Mucosa of stomach (tissue), 1 donor: ENCODE data around the gene NUCB1.
"Not testable (repeated sequence)": the region's sequence is repeated elsewhere in the genome, so short reads cannot be mapped to it uniquely, and the experiment has no call there.

Experiments
- H3K27me3 ChIP-seq: one replicate; pipeline ENCODE4 v1.7.0; 2013; ENCODE audit warnings: mild to moderate bottlenecking, low read length; ENCODE audit not compliant: control insufficient read depth, insufficient read depth
- H3K36me3 ChIP-seq: one replicate; pipeline ENCODE4 v1.7.0; 2013; ENCODE audit warnings: low read length; ENCODE audit not compliant: control insufficient read depth, insufficient read depth
- H3K4me1 ChIP-seq: one replicate; pipeline ENCODE4 v1.7.0; 2013; ENCODE audit warnings: mild to moderate bottlenecking, low read length; ENCODE audit not compliant: control insufficient read depth, insufficient read depth
- H3K4me3 ChIP-seq: one replicate; pipeline ENCODE4 v1.7.0; 2013; ENCODE audit warnings: low read length
- H3K9ac ChIP-seq: one replicate; pipeline ENCODE4 v1.7.0; 2013; ENCODE audit warnings: mild to moderate bottlenecking, low read length, moderate library complexity
- H3K9me3 ChIP-seq: one replicate; pipeline ENCODE4 v1.7.0; 2013; ENCODE audit warnings: mild to moderate bottlenecking, low read length, moderate library complexity; ENCODE audit not compliant: control insufficient read depth
- donor health status: Pancreatic carcinoma.

NUCB1 gene

DNA sequence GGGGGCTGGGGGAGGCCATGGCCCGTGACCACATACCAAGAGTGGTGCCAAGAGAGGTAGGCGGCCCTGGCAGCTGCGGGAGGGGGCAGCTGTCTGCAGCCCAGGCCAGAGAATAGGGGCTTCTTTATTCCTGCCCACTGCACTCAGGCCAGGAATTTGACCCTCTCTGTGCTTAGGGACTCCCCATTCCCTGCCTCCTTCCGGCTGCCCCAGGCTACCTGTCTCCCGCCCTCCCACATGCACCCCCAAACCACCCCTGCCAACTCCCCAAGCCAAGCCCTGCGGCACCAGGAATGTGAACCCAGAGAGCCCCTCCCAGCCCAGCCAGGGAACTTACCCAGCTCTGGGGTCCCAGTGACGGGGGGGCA, 32.4 kb upstream of the NUCB1 start:
- Histone ChIP-seq H3K4me1 (peaks cover 25% of the 10 kb centered on the region), H3K4me3 (peak overlapping the region; percentile 26), H3K9ac (peak overlapping the region; percentile 74)

DNA sequence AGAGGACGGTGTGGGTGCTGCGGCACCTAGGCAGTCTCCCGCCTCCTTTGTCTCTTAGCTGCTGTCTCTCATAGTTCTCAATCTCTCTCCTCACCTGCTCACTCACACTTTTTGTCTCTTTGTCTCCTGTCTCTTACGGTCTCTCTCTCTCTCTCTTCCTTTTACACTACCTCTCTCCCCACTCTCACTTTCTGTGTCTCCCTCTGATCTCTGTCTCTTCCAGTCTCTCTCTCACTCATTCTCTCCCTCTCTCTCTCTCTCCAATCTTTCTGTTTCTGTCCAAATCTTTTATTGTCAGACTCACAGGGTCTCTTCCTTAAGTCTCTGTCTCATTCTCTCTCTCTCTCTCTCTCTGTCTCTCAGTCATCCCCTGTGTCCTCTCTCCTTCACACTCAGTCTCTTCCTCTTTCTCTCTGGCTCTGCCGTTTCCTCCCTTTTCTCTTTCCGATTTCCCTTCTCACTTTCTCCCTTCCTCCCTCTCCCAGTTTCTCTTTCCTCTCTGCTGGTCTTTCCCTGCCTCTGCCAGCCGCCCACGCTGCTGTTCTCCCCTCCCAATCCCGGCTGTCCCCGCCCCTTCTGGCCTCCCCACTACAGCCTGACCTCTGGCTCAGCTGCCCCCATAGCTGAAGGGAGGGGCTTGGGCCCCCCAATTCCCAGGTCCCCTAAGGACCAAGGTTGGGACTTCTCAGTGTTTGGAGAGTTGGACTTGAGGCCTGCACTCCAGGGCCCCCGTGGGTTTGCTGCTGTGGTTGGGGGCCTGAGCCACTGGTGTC, 31.8 kb upstream of the NUCB1 start, which contains the start of gene PLEKHA4:
Gene PLEKHA4 (minus strand): TSS at position 504 of the 773 bp plus-strand sequence. CDS start 997 bp downstream, outside the sequence.
- H3K9me3 ChIP-seq, result no peaks in the 10 kb centered on the region
- H3K4me1 ChIP-seq, result peaks cover 29% of the 10 kb centered on the region
- H3K36me3 ChIP-seq, result peaks cover 1% of the 10 kb centered on the region
- peak within 1 kb of the TSS; percentile 26 for H3K4me3 ChIP-seq
- H3K9ac ChIP-seq, result peak within 1 kb of the TSS; percentile 74
- H3K27me3 ChIP-seq, result no peaks in the 10 kb centered on the region

More for the DNA sequence above, 32.4 kb upstream of the NUCB1 start:
- no peaks in the 10 kb centered on the region for H3K9me3 ChIP-seq
- no peaks in the 10 kb centered on the region for H3K36me3 ChIP-seq
- no peaks in the 10 kb centered on the region for H3K27me3 ChIP-seq

DNA sequence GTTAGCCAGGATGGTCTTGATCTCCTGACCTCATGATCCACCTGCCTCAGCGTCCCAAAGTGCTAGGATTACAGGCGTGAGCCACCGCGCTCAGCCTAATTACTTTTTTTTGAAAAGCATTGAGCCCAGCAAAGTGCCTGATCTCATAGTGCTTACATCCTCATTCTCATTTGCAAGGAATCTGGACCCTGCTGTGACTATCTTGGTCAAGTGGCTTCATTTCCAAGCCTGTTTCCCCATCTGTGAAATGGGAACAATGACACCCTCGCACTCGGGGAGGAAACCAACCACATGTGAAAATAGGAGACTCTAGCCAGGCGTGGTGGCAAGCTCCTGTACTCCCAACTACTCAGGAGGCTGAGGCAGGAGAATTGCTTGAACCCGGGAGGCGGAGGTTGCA, 30.1 kb upstream of the NUCB1 start:
- Histone ChIP-seq H3K9me3 (no peaks in the 10 kb centered on the region), H3K36me3 (peaks cover 19% of the 10 kb centered on the region), H3K4me3 (no peak overlapping the region), H3K9ac (no peak overlapping the region), H3K27me3 (no peaks in the 10 kb centered on the region), H3K4me1 (peaks cover 45% of the 10 kb centered on the region)

DNA sequence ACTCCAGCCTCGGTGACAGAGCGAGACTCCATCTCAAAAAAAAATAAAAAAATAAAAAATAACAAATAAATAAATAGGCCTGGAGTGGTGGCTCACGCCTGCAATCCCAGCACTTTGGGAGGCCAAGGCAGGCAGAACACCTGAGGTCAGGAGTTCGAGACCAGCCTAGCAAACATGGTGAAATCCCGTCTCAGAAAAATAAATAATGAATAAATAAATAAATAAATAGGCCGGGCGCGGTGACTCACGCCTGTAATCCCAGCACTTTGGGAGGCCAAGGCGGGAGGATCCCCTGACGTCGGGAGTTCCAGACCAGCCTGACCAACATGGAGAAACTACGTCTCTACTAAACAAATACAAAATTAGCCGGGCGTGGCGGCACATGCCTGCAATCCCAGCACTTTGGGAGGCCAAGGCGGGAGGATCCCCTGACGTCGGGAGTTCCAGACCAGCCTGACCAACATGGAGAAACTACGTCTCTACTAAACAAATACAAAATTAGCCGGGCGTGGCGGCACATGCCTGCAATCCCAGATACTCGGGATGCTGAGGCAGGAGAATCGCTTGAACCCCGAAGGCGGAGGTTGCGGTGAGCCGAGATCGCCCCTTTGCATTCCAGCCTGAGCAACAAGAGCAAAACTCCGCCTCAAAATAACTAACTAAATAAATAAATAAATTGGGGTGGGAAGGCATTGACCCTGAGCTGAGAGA, 28.5 kb upstream of the NUCB1 start:
- H3K27me3 ChIP-seq, H3K9me3 ChIP-seq, H3K4me3 ChIP-seq: not testable (repeated sequence)
- peak overlapping the region; percentile 100 for H3K9ac ChIP-seq
- peaks cover 20% of the 10 kb centered on the region for H3K36me3 ChIP-seq
- H3K4me1 ChIP-seq, result peaks cover 61% of the 10 kb centered on the region

DNA sequence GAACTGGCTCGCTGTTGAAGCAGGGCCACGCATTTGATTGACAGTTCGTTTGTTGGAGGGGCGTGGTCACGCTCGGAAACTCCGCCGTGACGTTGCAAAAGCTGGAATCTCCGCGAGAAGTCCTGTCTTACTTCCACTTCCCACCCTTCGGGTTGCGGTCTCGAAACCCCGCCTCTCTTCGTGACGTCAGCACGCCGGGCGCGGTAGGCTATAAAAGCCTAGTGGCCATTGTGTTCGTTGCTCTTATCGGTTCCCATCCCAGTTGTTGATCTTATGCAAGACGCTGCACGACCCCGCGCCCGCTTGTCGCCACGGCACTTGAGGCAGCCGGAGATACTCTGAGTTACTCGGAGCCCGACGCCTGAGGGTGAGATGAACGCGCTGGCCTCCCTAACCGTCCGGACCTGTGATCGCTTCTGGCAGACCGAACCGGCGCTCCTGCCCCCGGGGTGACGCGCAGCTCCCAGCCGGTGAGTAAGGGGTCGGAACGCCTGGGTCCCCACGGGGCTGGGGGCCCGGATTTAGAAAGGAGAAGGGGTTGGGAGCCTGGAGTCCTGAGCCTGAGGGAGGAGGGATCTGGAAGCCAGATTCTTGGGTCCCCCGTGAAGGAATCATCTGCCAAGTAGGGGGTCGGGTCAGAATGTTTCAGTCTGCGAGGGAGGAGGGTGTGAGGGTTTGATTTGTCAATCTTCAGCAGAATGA, 27.8 kb upstream of the NUCB1 start, which contains the start of gene PPP1R15A:
Gene PPP1R15A (plus strand): TSS at position 240 of the 702 bp plus-strand sequence. CDS start 813 bp downstream, outside the sequence.
- peaks cover 56% of the 10 kb centered on the region for H3K4me1 ChIP-seq
- no peaks in the 10 kb centered on the region for H3K27me3 ChIP-seq
- peak within 1 kb of the TSS; percentile 100 for H3K9ac ChIP-seq
- H3K36me3 ChIP-seq, result peaks cover 20% of the 10 kb centered on the region
- no peaks in the 10 kb centered on the region for H3K9me3 ChIP-seq
- peak within 1 kb of the TSS; percentile 98 for H3K4me3 ChIP-seq

DNA sequence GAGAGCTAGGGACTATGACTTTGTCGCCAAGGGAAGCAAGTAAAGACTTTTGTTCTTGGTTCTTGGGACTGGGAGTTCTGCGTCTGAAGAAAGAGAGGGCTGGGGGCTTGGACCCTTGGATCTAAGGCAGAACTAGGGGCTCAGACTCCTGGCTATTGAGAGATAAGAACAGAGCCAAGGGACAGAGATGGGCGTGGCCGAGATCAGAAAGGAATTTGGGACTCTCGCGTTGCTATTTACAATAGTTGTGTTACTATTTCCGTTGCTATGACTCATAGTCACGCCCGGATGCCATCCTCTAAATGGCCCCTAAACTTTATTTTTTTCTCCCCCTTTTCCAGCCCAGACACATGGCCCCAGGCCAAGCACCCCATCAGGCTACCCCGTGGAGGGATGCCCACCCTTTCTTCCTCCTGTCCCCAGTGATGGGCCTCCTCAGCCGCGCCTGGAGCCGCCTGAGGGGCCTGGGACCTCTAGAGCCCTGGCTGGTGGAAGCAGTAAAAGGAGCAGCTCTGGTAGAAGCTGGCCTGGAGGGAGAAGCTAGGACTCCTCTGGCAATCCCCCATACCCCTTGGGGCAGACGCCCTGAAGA, 27.1 kb upstream of the NUCB1 start:
- H3K27me3 ChIP-seq, result no peaks in the 10 kb centered on the region
- peaks cover 20% of the 10 kb centered on the region for H3K36me3 ChIP-seq
- peak overlapping the region; percentile 100 for H3K9ac ChIP-seq
- H3K9me3 ChIP-seq, result no peaks in the 10 kb centered on the region
- H3K4me1 ChIP-seq, result peaks cover 51% of the 10 kb centered on the region
- peak overlapping the region; percentile 98 for H3K4me3 ChIP-seq

DNA sequence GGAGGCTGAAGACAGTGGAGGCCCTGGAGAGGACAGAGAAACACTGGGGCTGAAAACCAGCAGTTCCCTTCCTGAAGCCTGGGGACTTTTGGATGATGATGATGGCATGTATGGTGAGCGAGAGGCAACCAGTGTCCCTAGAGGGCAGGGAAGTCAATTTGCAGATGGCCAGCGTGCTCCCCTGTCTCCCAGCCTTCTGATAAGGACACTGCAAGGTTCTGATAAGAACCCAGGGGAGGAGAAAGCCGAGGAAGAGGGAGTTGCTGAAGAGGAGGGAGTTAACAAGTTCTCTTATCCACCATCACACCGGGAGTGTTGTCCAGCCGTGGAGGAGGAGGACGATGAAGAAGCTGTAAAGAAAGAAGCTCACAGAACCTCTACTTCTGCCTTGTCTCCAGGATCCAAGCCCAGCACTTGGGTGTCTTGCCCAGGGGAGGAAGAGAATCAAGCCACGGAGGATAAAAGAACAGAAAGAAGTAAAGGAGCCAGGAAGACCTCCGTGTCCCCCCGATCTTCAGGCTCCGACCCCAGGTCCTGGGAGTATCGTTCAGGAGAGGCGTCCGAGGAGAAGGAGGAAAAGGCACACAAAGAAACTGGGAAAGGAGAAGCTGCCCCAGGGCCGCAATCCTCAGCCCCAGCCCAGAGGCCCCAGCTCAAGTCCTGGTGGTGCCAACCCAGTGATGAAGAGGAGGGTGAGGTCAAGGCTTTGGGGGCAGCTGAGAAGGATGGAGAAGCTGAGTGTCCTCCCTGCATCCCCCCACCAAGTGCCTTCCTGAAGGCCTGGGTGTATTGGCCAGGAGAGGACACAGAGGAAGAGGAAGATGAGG, 26.4 kb upstream of the NUCB1 start:
- H3K27me3 ChIP-seq, result no peaks in the 10 kb centered on the region
- peak overlapping the region; percentile 98 for H3K4me3 ChIP-seq
- H3K4me1 ChIP-seq, result peaks cover 51% of the 10 kb centered on the region
- peak overlapping the region; percentile 100 for H3K9ac ChIP-seq
- no peaks in the 10 kb centered on the region for H3K9me3 ChIP-seq
- peaks cover 20% of the 10 kb centered on the region for H3K36me3 ChIP-seq

DNA sequence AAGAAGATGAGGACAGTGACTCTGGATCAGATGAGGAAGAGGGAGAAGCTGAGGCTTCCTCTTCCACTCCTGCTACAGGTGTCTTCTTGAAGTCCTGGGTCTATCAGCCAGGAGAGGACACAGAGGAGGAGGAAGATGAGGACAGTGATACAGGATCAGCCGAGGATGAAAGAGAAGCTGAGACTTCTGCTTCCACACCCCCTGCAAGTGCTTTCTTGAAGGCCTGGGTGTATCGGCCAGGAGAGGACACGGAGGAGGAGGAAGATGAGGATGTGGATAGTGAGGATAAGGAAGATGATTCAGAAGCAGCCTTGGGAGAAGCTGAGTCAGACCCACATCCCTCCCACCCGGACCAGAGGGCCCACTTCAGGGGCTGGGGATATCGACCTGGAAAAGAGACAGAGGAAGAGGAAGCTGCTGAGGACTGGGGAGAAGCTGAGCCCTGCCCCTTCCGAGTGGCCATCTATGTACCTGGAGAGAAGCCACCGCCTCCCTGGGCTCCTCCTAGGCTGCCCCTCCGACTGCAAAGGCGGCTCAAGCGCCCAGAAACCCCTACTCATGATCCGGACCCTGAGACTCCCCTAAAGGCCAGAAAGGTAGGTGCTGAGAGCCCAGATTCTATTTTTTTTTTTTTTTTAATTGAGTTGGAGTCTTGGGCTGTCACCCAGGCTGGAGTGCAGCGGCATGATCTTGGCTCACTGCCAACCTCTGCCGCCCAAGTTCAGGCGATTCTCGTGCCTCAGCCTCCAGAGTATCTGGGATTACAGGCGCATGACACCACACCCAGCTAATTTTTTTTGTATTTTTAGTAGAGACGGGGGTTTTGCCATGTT, 25.6 kb upstream of the NUCB1 start:
- Histone ChIP-seq H3K36me3 (peaks cover 20% of the 10 kb centered on the region), H3K27me3 (no peaks in the 10 kb centered on the region), H3K4me3 (peak overlapping the region; percentile 98), H3K4me1 (peaks cover 56% of the 10 kb centered on the region), H3K9ac (peak overlapping the region; percentile 100), H3K9me3 (no peaks in the 10 kb centered on the region)

DNA sequence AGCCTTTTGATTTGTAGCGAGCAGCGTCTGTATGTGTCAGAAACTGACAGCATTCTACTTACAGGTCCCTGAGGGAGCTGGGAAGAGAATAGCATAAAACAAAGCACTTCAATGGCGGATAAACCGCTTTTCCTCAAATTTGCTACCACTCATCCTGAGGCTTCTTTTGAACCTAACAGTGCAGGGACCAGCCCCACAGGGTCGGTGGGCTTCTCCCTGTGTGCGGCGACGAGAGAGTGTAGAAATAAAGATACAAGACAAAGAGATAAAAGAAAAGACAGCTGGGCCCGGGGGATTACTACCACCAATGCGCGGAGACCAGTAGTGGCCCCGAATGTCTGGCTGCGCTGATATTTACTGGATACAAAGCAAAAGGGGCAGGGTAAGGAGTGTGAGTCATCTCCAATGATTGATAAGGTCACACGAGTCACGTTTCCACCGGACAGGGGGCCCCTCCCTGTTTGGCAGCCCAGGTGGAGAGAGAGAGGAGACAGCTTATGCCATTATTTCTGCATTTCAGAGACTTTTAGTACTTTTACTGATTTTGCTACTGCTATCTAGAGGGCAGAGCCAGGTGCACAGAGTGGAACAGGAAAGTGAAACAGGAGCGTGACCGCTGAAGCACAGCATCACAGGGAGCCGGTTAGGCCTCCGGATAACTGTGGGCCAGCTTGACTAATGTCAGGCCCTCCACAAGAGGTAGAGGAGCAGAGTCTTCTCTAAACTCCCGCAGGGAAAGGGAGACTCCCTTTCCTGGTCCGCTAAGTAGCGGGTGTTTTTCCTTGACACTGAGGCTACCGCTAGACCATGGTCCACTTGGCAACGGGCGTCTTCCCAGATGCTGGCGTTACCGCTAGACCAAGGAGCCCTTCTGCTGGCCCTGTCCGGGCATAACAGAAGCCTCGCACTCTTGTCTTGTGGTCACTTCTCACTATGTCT, 23.8 kb upstream of the NUCB1 start:
- peaks cover 20% of the 10 kb centered on the region for H3K36me3 ChIP-seq
- not testable (repeated sequence) for H3K27me3 ChIP-seq, H3K9me3 ChIP-seq, H3K4me3 ChIP-seq
- peak overlapping the region; percentile 100 for H3K9ac ChIP-seq
- peaks cover 64% of the 10 kb centered on the region for H3K4me1 ChIP-seq

DNA sequence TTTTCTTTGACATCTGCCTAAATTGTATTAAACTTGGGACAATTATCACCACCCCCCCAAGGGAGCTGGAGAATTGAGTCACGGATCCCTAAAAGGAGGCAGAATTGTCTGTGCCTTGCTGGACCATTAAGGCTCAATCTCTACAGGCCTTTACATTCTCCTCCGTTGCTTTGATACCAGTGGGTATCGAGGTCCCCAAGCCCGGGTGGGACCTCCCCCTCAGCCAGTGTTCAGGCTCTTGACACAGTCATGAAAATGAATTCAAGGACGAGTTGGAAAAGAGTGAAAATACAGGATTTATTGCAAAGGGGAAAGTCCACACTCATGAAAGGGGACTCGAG, 22.3 kb upstream of the NUCB1 start:
- H3K9ac ChIP-seq, result no peak overlapping the region
- peaks cover 20% of the 10 kb centered on the region for H3K36me3 ChIP-seq
- no peak overlapping the region for H3K4me3 ChIP-seq
- H3K27me3 ChIP-seq, result no peaks in the 10 kb centered on the region
- no peaks in the 10 kb centered on the region for H3K9me3 ChIP-seq
- H3K4me1 ChIP-seq, result peaks cover 60% of the 10 kb centered on the region
